ENCODE data around the gene TNFRSF6B.
"Not testable (repeated sequence)": the region's sequence is repeated elsewhere in the genome, so short reads cannot be mapped to it uniquely, and the experiment has no call there.

TNFRSF6B gene

DNA sequence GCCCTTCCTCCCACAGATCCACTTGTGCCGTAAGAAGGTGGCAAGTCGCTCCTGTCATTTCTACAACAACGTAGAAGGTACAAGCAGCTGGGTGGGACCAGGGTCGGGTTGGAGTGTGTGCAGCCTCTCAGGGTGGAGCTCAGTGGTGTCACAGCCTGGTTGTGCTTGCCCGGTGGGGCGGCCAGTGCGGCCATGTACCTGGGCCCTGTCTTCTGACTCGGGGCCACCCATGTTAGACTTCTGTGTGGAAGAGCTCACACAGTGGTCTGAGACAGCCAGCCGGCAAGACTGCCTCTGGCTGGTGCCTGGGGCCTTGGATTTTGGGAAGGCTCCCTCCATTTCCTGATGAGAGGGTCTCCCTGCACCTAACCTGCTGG, 33.7 kb upstream of the TNFRSF6B start:
- DNase-seq (ENCODE audit: low read depth), result no peak

GRCh38 chr20:63663332-63664066, 33.0 kb upstream of the TNFRSF6B start:
- DNase-seq (ENCODE audit: low read depth), result no peak

DNA sequence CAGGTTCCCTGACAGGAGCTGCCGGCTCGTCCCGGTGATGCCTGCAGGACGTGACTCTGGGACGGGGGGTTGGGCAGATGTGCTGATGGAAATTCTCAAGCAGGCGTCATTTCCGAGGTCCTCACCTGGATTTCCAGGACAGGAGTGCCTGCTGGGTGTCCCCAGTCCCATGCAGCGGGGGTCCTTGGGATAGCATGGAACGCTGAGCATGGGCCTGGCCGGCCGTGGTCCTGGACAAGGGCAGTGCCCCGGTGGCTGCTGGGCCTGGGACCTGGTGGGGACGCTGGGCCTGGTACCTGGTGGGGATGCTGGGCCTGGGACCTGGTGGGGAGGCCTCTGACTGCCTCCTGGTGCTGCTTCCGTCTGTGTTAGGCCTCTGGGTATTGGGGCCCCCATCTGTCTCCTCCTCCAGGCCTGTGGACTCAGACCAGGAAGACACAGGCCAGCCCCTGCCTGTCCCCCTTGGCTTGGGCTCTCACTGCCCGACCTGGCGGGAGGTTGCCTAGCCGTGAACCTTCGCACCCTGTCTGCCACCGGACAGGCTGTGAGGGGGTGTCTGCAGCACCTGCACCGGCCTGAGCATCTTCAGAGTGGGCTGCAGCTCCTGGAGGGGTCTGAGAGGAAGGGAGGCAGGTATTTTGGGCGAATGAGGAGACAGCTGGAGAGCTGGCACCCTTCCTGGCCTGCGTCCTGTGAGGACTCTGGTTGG, 32.2 kb upstream of the TNFRSF6B start:
- DNase-seq (ENCODE audit: low read depth), result no peak

- DNase-seq (ENCODE audit: low read depth), result no peak
Measured at GRCh38 chr20:63664861-63665594, 31.4 kb upstream of the TNFRSF6B start.

GRCh38 chr20:63665708-63666107, 30.7 kb upstream of the TNFRSF6B start:
- DNase-seq (ENCODE audit: low read depth), result no peak

- DNase-seq (ENCODE audit: low read depth), result no peak
Measured at GRCh38 chr20:63667858-63668257, 28.6 kb upstream of the TNFRSF6B start.

GRCh38 chr20:63668351-63668750, 28.1 kb upstream of the TNFRSF6B start:
- DNase-seq (ENCODE audit: low read depth), result no peak

GRCh38 chr20:63671695-63672094, 24.8 kb upstream of the TNFRSF6B start:
- not testable (repeated sequence) for DNase-seq (ENCODE audit: low read depth)

GRCh38 chr20:63672666-63673065, 23.8 kb upstream of the TNFRSF6B start:
- DNase-seq (ENCODE audit: low read depth), result no peak

GRCh38 chr20:63673951-63674350, 22.5 kb upstream of the TNFRSF6B start:
- no peak for DNase-seq (ENCODE audit: low read depth)

GRCh38 chr20:63675681-63676368, 20.6 kb upstream of the TNFRSF6B start:
- DNase-seq (ENCODE audit: low read depth), result no peak

- no peak for DNase-seq (ENCODE audit: low read depth)
Measured at GRCh38 chr20:63678071-63678470, 18.4 kb upstream of the TNFRSF6B start.

DNA sequence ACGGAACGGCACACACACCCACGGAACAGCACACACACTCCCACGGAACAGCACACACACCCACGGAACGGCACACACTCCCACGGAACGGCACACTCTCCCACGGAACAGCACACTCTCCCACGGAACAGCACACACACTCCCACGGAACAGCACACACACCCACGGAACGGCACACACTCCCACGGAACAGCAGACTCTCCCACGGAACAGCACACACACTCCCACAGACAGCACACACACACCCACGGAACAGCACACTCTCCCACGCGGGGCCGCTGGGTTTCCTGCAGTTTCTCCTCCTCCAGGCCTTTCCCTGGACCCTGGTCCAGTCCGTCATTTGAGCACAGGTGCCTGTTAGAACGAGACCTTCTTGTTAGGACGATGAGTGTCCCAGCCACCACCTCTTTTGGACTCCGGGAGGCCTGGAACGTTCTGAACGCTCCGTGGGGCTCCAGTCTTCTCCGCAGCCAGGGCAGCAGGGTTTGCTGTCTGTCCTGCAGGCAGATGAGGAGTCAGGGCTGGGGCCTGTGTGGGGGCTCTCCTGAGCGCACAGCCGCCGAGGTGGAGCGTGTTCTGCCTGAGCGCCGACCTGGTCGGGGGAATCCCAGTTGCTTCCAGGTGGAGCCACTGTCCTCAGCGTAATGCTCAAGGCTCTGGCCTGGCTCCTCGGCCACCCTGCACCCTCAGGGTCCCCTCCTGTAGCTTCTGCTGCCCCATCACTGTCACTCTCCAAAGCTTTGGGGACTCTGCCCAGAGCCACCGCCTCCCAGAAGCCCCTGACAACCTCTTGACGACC, 17.6 kb upstream of the TNFRSF6B start:
- no peak for DNase-seq (ENCODE audit: low read depth)

GRCh38 chr20:63679799-63680305, 16.6 kb upstream of the TNFRSF6B start:
- DNase-seq (ENCODE audit: low read depth), result no peak

GRCh38 chr20:63680427-63680826, 16.0 kb upstream of the TNFRSF6B start:
- no peak for DNase-seq (ENCODE audit: low read depth)

DNA sequence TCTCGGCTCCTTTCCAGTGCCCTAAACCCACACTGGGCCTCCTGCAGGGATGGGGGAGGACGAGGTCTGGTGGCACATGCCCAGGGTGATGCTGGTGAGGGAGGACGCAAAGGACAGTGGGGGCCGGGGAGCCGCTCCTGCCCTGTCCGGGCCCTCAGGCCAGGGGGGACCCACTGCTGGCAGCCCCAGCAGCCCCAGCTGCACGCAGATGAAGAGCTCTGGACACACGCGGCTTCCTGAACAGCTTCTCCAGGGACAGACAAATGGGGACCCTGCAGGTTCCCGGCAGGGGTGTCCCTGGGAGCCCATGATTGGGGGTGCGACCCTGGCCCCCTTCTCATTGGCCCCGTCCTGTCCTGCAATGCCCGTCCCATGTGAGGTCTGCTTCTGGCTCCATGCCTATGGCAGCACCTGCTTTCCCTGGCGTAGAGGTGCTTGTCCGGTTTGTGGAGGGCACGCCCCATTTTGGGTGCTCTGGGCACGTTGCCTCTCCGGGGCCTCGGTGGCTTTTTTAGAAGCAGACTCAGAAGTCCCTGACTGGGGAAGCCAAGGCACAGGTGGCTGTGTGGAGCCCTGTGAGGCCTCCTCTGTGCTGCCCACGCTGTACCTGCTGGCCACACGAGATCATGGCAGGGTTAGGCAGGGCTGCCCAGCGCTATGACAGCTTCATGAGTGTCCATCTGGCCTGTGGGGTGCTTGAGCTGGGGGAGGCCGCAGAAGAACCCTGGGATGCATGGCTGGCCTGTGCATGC, 15.4 kb upstream of the TNFRSF6B start:
- no peak for DNase-seq (ENCODE audit: low read depth)

- no peak for DNase-seq (ENCODE audit: low read depth)
Measured at GRCh38 chr20:63681609-63682142, 14.8 kb upstream of the TNFRSF6B start.

DNA sequence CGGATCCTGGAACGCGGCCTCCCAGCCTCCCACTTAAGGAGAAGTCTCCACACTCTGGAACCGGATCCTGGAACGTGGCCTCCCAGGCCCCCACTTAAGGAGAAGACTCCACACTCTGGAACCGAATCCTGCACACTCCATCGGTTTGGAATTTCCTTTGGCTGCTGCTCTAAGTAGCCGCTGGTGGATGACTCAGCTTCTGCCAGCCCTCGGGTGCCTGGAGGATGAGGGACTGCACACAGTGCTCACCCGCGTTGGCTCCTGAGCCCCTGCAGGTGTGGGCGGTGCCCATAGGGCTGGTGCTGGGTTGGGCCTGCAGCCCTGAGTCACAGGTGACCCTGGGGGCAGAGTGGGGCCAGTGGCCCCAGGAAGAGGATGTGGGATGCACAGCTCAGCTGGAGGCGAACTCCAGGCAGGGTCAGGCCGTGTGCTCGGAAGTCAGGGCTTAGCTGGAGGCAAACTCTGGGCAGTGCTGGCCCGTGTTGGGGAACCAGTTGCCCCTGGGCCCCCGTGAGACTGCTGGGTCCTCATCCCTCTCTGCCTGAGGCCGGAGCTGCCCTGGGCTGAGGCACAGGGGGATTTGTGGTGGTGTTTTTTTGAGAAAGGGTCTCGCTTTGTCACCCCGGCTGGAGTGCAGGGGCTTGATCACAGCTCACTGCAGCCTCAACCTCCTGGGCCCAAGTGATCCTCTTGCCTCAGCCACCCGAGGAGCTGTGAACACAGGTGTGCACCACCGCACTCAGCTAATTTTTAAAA, 13.9 kb upstream of the TNFRSF6B start:
- no peak for DNase-seq (ENCODE audit: low read depth)

GRCh38 chr20:63685269-63686026, 11.0 kb upstream of the TNFRSF6B start:
- DNase-seq (ENCODE audit: low read depth), result no peak

Data from T-helper 22 cell (primary cell).